ENCODE results near the gene SWI5.
"Not testable (repeated sequence)": the region's sequence is repeated elsewhere in the genome, so short reads cannot be mapped to it uniquely, and the experiment has no call there.

The SWI5 gene

GRCh38 chr9:128276008-128276573, at the start of gene SWI5:
TSS of gene SWI5 (plus strand) at chr9:128276276.
- peak; percentile 100 for DNase-seq

- DNase-seq, result no peak
Observed at GRCh38 chr9:128226412-128226801, 49.7 kb upstream of the SWI5 start.

DNA sequence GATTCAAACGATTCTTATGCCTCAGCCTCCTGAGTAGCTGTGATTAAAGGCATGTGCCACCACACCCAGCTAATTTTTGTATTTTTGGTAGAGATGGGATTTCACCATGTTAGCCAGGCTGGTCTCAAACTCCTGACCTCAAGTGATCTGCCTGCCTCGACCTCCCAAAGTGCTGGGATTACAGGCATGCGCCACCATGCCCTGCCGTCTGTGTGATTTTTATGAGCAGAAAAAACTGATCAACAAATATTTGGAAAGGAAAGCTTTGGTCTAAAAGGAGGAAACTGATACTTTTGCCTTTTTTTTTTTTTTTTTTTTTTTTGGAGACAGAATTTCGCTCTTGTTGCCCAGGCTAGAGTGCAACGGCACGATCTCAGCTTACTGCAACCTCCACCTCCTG, 45.2 kb upstream of the SWI5 start:
- DNase-seq, result not testable (repeated sequence)

DNA sequence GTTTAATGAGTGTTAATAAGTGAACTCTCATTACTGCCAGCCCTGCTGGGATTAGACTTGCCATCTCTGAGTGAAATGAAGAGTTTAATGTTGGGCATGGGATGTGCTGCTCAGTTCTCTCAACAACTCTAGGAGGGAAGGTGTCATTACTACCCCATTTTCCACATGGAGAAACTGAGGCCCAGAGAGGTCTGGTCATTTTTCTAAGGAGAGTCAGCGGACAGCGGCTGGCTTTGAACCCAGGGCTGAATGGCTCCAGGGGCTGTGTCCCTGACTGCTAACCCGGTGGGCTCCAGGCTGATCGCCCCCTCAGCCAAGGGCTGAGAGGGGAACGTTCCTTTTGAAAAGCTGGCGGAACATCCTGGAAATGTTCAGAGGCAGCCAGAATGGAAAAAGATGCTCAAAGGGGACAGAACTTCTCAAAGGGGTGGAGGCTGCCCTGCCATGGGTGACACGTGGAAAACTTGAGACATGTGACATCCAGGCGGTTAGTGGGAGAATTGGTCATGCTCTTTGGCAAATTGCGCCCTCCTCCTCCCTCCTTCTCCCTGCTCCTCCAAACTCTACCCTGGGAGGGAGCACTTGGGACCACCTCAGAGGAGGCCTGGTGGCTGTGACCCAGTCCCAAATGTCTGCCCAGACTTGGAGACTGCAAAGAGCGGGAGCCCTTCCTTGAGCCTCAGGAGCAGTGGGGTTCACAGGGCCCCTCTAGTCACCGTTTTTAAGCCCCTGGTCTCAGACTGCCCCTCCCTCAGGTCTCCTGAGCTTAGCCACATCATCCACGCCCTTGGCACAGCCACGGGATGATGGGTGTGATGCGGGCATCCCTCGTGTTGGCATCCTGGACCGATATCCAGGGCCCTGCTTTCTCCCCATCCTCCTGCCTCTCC, 44.2 kb upstream of the SWI5 start:
- no peak for DNase-seq

DNA sequence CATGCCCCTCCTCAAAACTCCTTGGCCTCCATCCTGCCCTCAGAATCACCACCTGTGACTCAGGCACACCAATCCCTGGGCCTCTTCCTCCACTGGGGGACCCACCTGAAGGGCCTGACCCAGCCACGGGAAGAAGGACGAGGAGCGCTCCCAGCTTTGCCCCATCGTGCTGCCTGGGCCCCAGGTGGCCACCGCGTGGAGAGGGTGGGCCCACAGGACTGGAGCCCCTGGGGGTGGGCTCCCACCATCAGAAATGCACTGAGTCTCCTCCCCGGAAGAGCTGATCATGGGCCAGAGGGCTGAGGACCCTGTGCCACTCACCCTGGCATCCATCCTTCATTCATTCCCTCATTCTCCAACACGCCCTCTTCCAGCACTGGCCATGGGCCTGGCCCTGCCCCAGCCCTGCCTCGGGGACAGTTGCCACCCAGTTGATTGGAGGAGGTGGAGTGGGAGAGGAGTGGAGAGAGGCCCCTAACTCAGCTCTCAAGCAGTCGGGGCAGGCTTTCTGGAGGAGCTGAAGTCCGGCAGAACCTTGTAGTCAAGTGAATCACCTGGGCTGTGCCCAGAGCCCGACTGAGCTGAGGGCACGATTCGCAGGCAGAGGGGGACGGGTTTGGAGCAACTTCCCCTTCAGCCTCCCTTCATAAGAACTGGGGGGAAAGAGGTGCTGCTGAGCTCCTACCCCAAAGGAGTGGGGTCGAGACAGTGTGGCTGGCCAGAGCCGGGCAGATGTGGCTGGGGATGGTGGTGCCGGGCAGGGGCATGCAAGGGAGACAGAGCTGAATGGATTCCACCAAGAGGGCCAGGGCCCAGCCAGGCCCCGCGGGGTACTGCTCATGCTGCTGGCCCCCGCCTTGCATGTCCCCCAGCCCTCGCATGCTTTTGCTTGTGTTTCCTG, 43.3 kb upstream of the SWI5 start:
- no peak for DNase-seq

DNA sequence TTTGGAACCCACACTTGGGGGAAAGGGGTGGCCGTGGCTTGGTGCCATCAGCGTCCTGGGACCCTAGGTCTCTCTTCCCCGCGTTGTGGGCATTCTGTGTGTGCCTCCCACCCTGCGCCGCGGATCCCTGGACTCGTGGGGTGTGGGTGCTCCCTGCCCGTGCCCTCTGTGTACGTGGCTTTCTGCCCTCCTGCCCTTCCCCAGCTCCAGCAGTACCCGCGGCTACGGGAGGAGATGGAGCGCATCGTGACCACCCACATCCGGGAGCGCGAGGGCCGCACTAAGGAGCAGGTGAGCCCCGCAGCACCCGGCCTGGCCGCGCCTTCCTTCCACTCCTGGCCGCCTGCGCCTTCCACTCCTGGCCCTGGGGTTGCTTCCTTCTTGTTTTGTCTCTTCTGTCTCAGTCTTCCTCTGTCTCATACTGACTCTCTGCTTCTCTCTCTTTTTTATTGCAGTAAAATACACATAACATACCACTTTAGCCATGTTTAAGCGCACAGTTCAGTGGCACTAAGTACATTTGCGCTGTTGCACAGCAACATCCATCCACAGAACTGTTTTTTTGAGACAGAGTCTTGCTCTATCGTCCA, 42.2 kb upstream of the SWI5 start:
- DNase-seq, result no peak

- DNase-seq, result no peak
Observed at GRCh38 chr9:128242124-128242523, 34.0 kb upstream of the SWI5 start.

DNA sequence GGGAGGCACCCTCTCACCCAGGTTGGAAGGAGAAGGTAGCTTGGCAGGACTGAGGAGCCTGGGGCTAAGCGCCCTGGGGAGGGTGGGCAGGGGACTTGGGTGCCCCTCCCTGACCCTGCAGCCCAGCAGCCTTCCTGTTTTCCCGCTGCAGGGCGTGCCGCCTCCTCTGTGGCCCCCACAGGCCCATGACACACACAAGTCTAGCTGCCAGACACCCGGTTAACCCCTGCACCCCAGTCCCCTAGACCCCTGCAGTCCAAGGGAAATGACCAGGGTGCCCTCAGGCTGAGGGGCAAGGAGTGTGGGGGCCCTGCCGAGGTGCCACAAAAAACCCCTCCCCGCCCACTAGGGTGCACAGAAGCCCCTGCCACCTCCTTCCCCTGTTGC, 33.3 kb upstream of the SWI5 start:
- DNase-seq, result no peak

DNA sequence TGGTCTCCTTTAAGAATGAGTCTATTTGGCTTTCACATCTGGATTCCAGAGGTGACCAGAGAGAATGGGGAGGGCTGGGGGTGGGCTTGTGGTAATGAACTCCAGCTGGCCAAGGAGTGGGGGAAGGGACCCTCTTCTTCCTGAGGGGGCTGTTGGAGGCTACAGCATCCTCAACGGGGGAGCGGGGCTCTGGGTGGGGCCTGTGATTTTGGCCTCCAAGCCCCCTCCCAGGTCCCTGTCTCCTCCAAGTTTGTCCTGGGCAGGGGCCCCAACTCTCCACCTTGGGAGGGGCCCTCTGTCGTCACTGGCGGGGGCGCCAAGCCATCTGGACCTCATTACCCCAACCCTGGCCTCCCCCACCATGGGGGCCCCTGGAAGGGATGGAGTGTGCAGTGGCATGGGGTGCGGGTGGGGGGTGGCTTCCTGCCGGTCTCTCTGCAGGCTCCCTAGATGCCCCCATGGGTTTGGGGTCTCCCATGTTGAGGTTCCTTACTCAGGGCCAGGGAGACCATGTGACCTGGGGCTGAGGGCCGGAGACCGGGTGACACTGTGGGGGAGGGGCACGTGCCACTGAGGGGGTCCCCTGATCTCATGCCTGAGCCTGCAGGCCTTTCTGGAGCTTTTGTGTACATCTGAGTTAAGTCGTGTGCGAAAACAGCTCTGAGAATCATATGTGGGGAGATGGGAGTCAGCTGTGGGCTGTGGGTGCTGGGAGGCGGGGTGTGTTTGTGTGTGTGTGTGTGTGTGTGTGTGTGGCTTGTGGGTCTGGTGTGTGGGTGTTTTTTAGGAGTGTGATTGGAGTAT, 32.7 kb upstream of the SWI5 start:
- no peak for DNase-seq

- DNase-seq, result no peak
Observed at GRCh38 chr9:128244091-128244836, 31.8 kb upstream of the SWI5 start.

- DNase-seq, result no peak
Observed at GRCh38 chr9:128244837-128245231, 31.2 kb upstream of the SWI5 start.

DNA sequence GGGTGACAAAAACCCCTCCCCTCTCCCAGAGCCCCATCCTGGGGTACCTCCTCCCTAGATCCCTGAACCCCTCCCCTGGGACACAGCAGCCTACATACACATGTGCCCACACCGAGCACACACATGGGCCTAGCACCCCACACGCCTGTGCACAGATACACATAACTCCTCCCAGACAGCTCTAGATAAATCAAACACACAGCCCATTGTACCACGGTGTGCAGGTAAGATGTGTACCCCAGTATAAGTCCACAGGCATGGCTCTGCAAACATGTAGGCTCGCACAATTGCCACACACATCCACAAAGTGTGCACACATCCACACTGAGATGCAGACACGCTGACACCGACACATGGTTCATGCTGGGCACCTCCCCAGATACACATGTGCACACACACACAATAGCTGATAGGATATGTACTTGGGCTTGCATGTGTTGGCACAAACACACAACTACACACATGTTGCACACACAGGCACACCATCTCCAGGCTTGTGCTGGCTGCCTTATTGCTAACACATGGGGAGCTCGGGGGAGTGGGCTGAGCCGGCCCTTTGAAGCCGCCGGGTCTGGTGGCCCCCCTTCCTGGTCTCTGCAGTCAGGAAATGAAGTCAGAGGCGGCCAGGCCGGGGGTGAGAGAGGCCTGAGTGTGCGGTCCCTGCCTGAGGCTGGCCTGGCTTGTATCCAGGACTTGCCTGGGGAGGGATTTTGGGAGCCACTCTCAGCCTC, 30.5 kb upstream of the SWI5 start:
- no peak for DNase-seq

DNA sequence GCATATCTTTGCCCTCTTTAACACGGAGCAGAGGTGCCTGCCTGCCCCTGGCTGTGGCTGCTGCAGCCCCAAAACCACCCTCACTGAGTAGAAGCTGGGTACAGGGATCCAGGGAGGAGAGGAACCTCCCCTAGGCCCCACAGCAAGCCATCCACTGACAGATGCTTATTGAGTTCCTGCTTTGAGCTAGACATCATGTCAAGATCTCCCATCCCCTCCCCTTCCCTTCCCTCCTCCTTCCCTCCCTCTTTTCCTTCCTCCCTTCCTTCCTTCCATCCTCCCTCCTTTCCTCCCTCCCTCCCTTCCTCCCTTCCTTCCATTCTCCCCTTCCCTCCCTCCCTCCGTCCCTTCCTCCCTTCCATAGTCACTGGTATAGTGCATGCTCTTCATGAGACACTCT, 29.6 kb upstream of the SWI5 start:
- DNase-seq, result no peak

DNA sequence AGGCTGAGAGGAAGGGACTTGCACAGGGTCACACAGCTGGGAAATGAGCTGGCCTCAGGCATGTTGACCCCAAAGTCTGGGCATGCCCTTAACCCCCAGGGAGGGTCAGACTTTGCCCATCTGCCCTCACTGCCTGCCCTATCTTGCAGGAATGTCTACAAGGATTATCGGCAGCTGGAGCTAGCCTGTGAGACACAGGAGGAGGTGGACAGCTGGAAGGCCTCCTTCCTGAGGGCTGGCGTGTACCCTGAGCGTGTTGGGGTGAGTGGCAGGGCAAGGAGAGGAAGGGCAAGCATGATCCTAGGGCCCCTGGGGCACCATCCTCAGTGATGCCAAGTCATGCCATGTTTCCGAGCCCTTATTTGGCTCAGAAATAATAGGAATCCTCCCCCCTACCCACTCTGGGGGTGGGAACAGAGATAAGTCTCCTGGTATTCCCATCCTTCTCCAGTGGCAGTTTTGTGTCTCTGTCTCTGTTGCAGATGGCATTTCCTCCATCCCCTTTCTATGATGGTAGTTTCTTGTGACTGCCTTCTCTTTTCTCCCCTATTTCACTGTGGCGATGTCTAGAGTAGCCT, 28.8 kb upstream of the SWI5 start:
- no peak for DNase-seq

GRCh38 chr9:128249558-128249907, 26.5 kb upstream of the SWI5 start:
- no peak for DNase-seq

- DNase-seq, result peak; percentile 98
Observed at GRCh38 chr9:128249908-128250838, 25.9 kb upstream of the SWI5 start.

GRCh38 chr9:128250839-128251731, 25.0 kb upstream of the SWI5 start:
- no peak for DNase-seq

- DNase-seq, result no peak
Observed at GRCh38 chr9:128251732-128252100, 24.4 kb upstream of the SWI5 start.

Measured in activated CD4-positive, alpha-beta T cell treated with anti-CD3 and anti-CD28 coated beads for 1 hour (primary cell).